ENCODE results near the gene FIS1.
"Not testable (repeated sequence)": the region's sequence is repeated elsewhere in the genome, so short reads cannot be mapped to it uniquely, and the experiment has no call there.

Gene FIS1

DNA sequence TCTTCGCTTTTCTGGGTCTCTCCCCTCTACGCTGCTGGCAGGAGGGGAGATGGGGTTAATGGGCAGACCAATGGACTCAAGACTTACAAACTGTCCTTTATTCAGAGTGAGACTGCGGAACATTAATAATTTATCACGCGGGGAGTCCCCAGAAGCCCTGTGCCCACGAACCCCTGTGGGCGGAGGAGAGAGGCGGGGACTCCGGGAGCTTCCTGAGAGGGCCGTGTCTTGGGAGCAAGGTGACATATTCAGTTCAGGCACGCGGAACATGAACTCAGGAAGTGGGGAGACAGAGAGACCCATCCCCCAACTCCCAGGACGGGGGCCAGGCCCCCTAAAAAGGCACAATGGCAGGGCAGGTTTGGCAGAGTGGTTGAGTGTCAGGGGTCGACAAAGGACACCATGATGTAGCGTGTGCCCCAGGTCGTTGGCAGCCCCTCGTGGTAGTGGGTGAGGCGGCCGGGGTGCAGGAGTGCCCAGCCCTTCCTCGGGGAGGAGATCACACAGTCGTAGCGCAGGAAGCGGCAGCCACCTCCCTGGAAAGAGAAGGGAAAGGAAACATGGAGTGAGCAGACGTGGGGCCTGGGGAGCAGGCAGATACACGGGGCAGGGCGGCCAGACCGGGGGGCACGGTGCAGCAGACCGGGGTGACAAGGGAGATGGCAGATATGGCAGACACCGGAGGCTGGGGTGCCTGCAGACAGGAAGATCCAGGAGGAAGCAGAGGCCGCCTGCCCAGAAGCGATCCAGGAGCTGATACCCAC lies 38.8 kb downstream of the FIS1 start:
- DNase-seq (ENCODE audit: low read depth, low spot score), result no peak

- not testable (repeated sequence) for DNase-seq (ENCODE audit: low read depth, low spot score)
These were observed 40.8 kb downstream of the FIS1 start for GRCh38 chr7:101203740-101204738.

DNA sequence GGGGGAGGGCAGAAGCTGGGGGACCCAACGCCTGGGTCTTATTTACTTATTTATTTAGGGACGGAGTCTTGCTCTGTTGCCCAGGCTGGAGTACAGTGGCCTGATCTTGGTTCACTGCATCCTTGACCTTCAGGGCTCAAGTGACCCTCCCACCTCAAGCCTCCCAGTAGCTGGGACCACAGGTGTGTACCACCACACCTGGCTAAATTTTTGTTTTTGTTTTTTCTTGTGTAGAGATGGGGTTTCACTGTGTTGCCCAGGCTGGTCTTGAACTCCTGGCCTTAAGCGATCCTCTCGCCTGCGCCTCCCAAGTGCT lies 42.3 kb downstream of the FIS1 start:
- no peak for DNase-seq (ENCODE audit: low read depth, low spot score)

DNA sequence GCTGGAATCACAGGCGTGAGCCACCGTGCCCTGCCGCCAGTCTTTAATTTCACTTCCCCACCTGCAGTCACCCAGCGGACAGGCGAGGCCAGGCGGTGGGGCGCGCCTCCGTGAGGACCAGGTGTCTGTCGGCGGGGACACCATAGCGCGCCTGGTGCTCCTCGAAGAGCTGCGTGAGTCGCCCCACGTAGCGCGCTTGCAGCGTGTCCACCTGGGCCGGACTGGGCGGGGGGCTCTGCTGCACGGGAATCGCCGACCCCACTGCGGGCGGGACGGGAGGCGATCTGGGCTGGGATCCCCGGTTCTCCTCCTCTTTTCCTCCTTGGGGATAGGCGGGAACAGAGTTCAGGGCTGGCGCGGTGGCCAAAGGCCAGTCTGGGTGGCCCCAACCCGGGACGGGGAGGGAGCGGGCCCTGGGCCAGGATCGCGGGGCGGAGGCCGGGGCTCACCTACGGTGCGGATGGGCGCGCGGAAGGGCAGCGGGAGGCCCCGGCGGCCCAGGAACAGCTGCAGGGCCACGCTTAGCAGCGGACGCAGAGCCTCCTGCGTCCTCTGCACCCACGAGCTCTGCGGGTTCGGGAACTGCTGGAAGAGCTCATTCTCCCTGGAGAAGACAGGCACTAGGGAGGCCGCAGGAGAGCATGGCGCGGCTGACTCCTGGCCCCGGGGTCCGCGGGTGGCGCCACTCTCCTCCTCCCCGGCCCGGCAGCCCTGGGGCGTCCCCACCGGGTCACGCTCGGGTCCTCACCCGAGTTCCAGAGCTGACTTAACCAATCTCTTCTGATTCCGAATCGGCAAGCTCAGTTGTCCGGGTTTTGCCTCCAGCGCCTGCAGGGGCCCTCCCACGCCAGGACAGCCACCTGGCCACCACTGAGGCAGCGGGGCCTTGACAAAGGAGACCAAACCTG lies 42.9 kb downstream of the FIS1 start:
- DNase-seq (ENCODE audit: low read depth, low spot score), result no peak

- DNase-seq (ENCODE audit: low read depth, low spot score), result no peak
These were observed 43.9 kb downstream of the FIS1 start, which contains the start of gene MOGAT3 for GRCh38 chr7:101200862-101201599. Gene MOGAT3 (minus strand): TSS chr7:101201036. CDS start chr7:101200854, 182 bp downstream.

GRCh38 chr7:101200504-101200861 lies 44.4 kb downstream of the FIS1 start:
- no peak for DNase-seq (ENCODE audit: low read depth, low spot score)

DNA sequence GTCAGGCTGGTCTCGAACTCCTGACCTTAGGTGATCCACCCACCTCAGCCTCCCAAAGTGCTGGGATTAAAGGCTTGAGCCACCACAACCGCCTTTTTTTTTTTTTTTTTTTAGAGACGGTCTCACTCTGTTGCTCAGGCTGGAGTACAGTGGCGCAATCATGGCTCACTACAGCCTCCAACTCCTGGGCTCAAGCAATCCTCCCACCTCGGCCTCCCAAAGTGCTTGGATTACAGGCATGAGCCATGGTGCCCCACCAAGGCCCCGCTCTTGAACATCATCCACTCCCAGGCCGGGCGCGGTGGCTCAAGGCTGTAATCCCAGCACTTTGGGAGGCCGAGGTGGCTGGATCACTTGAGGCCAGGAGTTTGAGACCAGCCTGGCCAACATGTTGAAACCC lies 45.4 kb downstream of the FIS1 start:
- not testable (repeated sequence) for DNase-seq (ENCODE audit: low read depth, low spot score)

DNA sequence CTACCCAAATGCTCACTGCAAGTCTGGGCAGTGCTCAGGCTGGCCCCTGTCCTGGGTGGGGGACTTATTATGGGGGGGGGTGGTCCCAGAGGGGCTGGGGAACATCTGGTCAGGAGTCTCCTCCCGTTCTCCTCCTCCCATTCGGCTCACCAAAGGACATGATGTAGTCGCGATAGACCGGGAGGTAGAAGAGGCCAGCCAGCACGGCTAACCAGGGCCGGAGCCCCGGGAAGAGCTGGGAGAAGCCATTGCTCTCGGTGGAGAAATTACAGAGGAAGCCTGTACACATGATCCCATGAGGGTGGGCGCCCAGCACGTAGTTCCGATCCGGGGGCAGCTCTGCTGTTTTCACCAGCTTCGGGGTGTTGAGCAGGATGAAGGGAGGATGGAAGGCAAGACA lies 46.4 kb downstream of the FIS1 start:
- no peak for DNase-seq (ENCODE audit: low read depth, low spot score)

GRCh38 chr7:101197991-101198390 lies 46.9 kb downstream of the FIS1 start:
- no peak for DNase-seq (ENCODE audit: low read depth, low spot score)

DNA sequence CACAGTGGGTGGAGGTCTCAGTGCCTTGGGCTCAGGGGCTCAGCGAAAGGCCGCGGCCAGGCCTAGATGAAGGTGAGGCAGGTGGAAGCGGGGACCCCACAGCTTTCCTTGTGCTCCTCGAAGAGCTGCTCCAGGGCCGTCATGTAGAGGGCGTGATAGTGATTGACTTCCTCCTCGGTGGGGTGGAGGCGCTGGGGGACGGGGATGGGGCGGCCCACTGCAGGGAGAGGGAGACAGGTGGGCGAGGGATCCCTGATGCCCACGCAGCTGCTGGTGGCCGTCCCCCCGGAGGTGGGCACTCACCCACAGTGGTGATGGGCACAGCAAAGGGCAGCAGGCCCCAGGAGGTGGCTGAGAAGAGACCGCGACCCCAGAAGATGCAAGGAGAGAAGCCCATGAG lies 49.0 kb downstream of the FIS1 start:
- no peak for DNase-seq (ENCODE audit: low read depth, low spot score)
